ENCODE results near the gene PSG6. TPM values are rescaled to one million over a fixed set of nuclear protein-coding genes. Genes with fewer than 3 reads are reported as not detected.
A peak's percentile ranks its signal among the peaks of the same experiment; 100 is the strongest.
"Not testable (repeated sequence)": the region's sequence is repeated elsewhere in the genome, so short reads cannot be mapped to it uniquely, and the experiment has no call there.

Gene PSG6
- polyA plus RNA-seq, 3 donors, result not detected

GRCh38 chr19:42874136-42874535 is 43.6 kb downstream of the PSG6 start:
- H4K20me1 ChIP-seq (ENCODE audit: insufficient read depth, low read length); H3K79me2 ChIP-seq (ENCODE audit: insufficient read depth, low read length); H3K27ac ChIP-seq (ENCODE audit: low read depth in 1 of 2, low read length in 2 of 2); H2AFZ ChIP-seq (ENCODE audit: insufficient read depth, low read depth, low read length, poor library complexity, severe bottlenecking); H3K9me3 ChIP-seq (replicated peaks in 1 of 2; ENCODE audit: control insufficient read depth in 1 of 2, insufficient read depth in 1 of 2, low read length in 2 of 2); H3K36me3 ChIP-seq (replicated peaks in 1 of 2; ENCODE audit: control insufficient read depth in 1 of 2, insufficient read depth in 2 of 2, low read length in 2 of 2); H3K27ac Mint-ChIP-seq; H3K27me3 ChIP-seq (ENCODE audit: control insufficient read depth in 2 of 2, insufficient read depth in 2 of 2, low read length in 2 of 2); H3K4me1 Mint-ChIP-seq; H3K27me3 Mint-ChIP-seq (ENCODE audit: low read depth in 3 of 3); H3K9me3 Mint-ChIP-seq; intact Hi-C loops (cut with micrococcal nuclease); H3K9ac ChIP-seq (ENCODE audit: insufficient read depth, low read length, poor library complexity, severe bottlenecking); H3K4me2 ChIP-seq (replicated peaks; ENCODE audit: extremely low read depth, low read length, poor library complexity, severe bottlenecking); H3K4me3 Mint-ChIP-seq; DNase-seq; H3K36me3 Mint-ChIP-seq; H3K4me3 ChIP-seq (replicated peaks in 1 of 3; ENCODE audit: low read depth in 2 of 3, low read length in 3 of 3); H3K4me1 ChIP-seq (ENCODE audit: control insufficient read depth in 1 of 2, insufficient read depth in 2 of 2, low read length in 2 of 2): not testable (repeated sequence)
- WGBS (ENCODE audit: insufficient coverage), result 81% methylated on average over 3 of the region's 3 CpGs

- no peaks in the 10 kb centered on the region for H3K36me3 Mint-ChIP-seq
- H3K27ac Mint-ChIP-seq, result no peak overlapping the region
- H3K27me3 Mint-ChIP-seq (ENCODE audit: low read depth in 3 of 3), result peaks cover 0 to 1% (median 0%) of the 10 kb centered on the region in 3 donors
- no peaks in the 10 kb centered on the region for H3K4me1 Mint-ChIP-seq
- WGBS (ENCODE audit: insufficient coverage), result 40% methylated on average over 1 of the region's 3 CpGs
- no peaks in the 10 kb centered on the region for H4K20me1 ChIP-seq (ENCODE audit: insufficient read depth, low read length)
- H3K36me3 ChIP-seq (replicated peaks in 1 of 2; ENCODE audit: control insufficient read depth in 1 of 2, insufficient read depth in 2 of 2, low read length in 2 of 2), result no peaks in the 10 kb centered on the region
- peaks cover 0 to 2% (median 0%) of the 10 kb centered on the region in 7 donors for H3K9me3 Mint-ChIP-seq
- no peak overlapping the region for H3K4me2 ChIP-seq (replicated peaks; ENCODE audit: extremely low read depth, low read length, poor library complexity, severe bottlenecking)
- H3K27ac ChIP-seq (ENCODE audit: low read depth in 1 of 2, low read length in 2 of 2), result no peak overlapping the region
- H3K9me3 ChIP-seq (replicated peaks in 1 of 2; ENCODE audit: control insufficient read depth in 1 of 2, insufficient read depth in 1 of 2, low read length in 2 of 2), result no peaks in the 10 kb centered on the region
- no peak overlapping the region for H3K9ac ChIP-seq (ENCODE audit: insufficient read depth, low read length, poor library complexity, severe bottlenecking)
- H3K4me3 Mint-ChIP-seq, result peak overlapping the region in 1 of 2 donors; percentile 5
- no peak for DNase-seq
- H3K4me3 ChIP-seq (replicated peaks in 1 of 3; ENCODE audit: low read depth in 2 of 3, low read length in 3 of 3), result no peak overlapping the region
- H3K4me1 ChIP-seq (ENCODE audit: control insufficient read depth in 1 of 2, insufficient read depth in 2 of 2, low read length in 2 of 2), result no peaks in the 10 kb centered on the region
- no peaks in the 10 kb centered on the region for H3K79me2 ChIP-seq (ENCODE audit: insufficient read depth, low read length)
- H3K27me3 ChIP-seq (ENCODE audit: control insufficient read depth in 2 of 2, insufficient read depth in 2 of 2, low read length in 2 of 2), result no peaks in the 10 kb centered on the region
- no peak for TF ChIP-seq CTCF (IDR thresholded peaks at IDR 0.05)
- intact Hi-C loops (cut with micrococcal nuclease), result no loop called here
- no peak overlapping the region for H2AFZ ChIP-seq (ENCODE audit: insufficient read depth, low read depth, low read length, poor library complexity, severe bottlenecking)
Measured at GRCh38 chr19:42872608-42873007, 45.1 kb downstream of the PSG6 start.
